Measurements from ENCODE around the gene STK38. TPM values are rescaled to one million over a fixed set of nuclear protein-coding genes. Genes with fewer than 3 reads are reported as not detected.

Gene STK38
- total RNA-seq, 1 donor from 2014 or later, result 26.8 TPM

DNA sequence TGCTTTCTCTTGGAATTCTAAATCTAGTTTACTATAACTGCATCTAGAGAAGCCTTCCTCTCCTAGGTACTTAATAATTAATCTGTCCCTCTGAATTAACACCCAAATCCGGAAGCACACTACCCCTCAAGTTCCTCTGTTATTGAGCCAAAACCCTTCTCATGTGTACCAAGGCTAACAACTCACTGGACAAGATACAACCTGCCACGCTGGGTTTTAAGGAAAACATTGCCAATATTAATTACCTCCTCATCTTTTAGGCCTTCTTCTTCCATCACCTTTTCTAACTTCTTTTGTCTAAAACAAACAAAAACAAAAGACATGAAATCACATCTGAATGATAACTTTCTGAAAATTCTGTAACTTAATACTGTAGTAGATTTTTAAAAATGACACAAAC, 21.9 kb downstream of the STK38 start:
- no peaks in the 10 kb centered on the region for H3K9me3 Mint-ChIP-seq
- H3K27ac Mint-ChIP-seq (ENCODE audit: unreplicated experiment), result no peak overlapping the region
- H3K4me1 Mint-ChIP-seq, result peaks cover 4% of the 10 kb centered on the region
- no peaks in the 10 kb centered on the region for H3K27me3 Mint-ChIP-seq (ENCODE audit: low read depth)
- H3K4me3 Mint-ChIP-seq, result no peak overlapping the region
- H3K36me3 Mint-ChIP-seq (ENCODE audit: low read depth), result peaks cover 5% of the 10 kb centered on the region
- TF ChIP-seq CTCF (conservative IDR thresholded peaks at IDR 0.05), result no peak
- no peak for DNase-seq (ENCODE audit: low read depth, low spot score)

GRCh38 chr6:36524871-36525270, 22.4 kb downstream of the STK38 start:
- no peak for DNase-seq (ENCODE audit: low read depth, low spot score)
- Mint-ChIP-seq H3K27me3 (ENCODE audit: low read depth) (no peaks in the 10 kb centered on the region), H3K9me3 (no peaks in the 10 kb centered on the region), H3K4me1 (peaks cover 4% of the 10 kb centered on the region), H3K36me3 (ENCODE audit: low read depth) (peaks cover 5% of the 10 kb centered on the region), H3K27ac (ENCODE audit: unreplicated experiment) (no peak overlapping the region), H3K4me3 (no peak overlapping the region)
- no peak for TF ChIP-seq CTCF (conservative IDR thresholded peaks at IDR 0.05)

- Mint-ChIP-seq H3K27me3 (ENCODE audit: low read depth) (no peaks in the 10 kb centered on the region), H3K4me1 (peaks cover 4% of the 10 kb centered on the region), H3K27ac (ENCODE audit: unreplicated experiment) (no peak overlapping the region), H3K9me3 (no peaks in the 10 kb centered on the region), H3K4me3 (no peak overlapping the region), H3K36me3 (ENCODE audit: low read depth) (peaks cover 6% of the 10 kb centered on the region)
- DNase-seq (ENCODE audit: low read depth, low spot score), result no peak
- TF ChIP-seq CTCF (conservative IDR thresholded peaks at IDR 0.05), result no peak
These were observed 23.3 kb downstream of the STK38 start for GRCh38 chr6:36523936-36524499.

- Mint-ChIP-seq H3K4me3 (no peak overlapping the region), H3K9me3 (no peaks in the 10 kb centered on the region), H3K27ac (ENCODE audit: unreplicated experiment) (no peak overlapping the region), H3K4me1 (peaks cover 4% of the 10 kb centered on the region), H3K27me3 (ENCODE audit: low read depth) (no peaks in the 10 kb centered on the region), H3K36me3 (ENCODE audit: low read depth) (peaks cover 8% of the 10 kb centered on the region)
- no peak for TF ChIP-seq CTCF (conservative IDR thresholded peaks at IDR 0.05)
- DNase-seq (ENCODE audit: low read depth, low spot score), result no peak
These were observed 23.8 kb downstream of the STK38 start for GRCh38 chr6:36523451-36523850.

GRCh38 chr6:36519352-36519751, 27.9 kb downstream of the STK38 start:
- no peak for DNase-seq (ENCODE audit: low read depth, low spot score)
- Mint-ChIP-seq H3K27ac (ENCODE audit: unreplicated experiment) (no peak overlapping the region), H3K9me3 (no peaks in the 10 kb centered on the region), H3K36me3 (ENCODE audit: low read depth) (peaks cover 4% of the 10 kb centered on the region), H3K4me1 (no peaks in the 10 kb centered on the region), H3K27me3 (ENCODE audit: low read depth) (no peaks in the 10 kb centered on the region), H3K4me3 (no peak overlapping the region)
- no peak for TF ChIP-seq CTCF (conservative IDR thresholded peaks at IDR 0.05)
